BLaER1 treated with 17β-estradiol and CSF1 and Interleukin-3, amounts not matched to agents 10 nM and 100 nM (cell line): Measurements from ENCODE around the gene GUCD1.
"Not testable (repeated sequence)": the region's sequence is repeated elsewhere in the genome, so short reads cannot be mapped to it uniquely, and the experiment has no call there.

Source experiments
- H3K27ac ChIP-seq, 11 experiments: shearing (Covaris generic); formaldehyde crosslinking; 2 replicates each; pipeline ENCODE4 v1.8.1; 2022
- H3K27me3 ChIP-seq, 11 experiments: shearing (Covaris generic); formaldehyde crosslinking; 2 replicates each; pipeline ENCODE4 v1.8.1; 2022
- H3K36me3 ChIP-seq, 11 experiments: shearing (Covaris generic); formaldehyde crosslinking; 2 replicates each; pipeline ENCODE4 v1.8.1; 2022
- H3K4me1 ChIP-seq, 10 experiments: shearing (Covaris generic); formaldehyde crosslinking; 2 replicates each; pipeline ENCODE4 v1.8.1; 2022
- H3K4me2 ChIP-seq, 11 experiments: shearing (Covaris generic); formaldehyde crosslinking; 2 replicates each; pipeline ENCODE4 v1.8.1; 2022
- H3K4me3 ChIP-seq, 10 experiments: shearing (Covaris generic); formaldehyde crosslinking; 2 replicates each; pipeline ENCODE4 v1.8.1; 2022
- H3K9ac ChIP-seq, 11 experiments: shearing (Covaris generic); formaldehyde crosslinking; 2 replicates each; pipeline ENCODE4 v1.8.1; 2022
- H3K9me3 ChIP-seq, 11 experiments: shearing (Covaris generic); formaldehyde crosslinking; replicated peaks in 1 of 11; 2 replicates each; pipeline ENCODE4 v1.8.1; 2022
- H4K20me1 ChIP-seq, 11 experiments: shearing (Covaris generic); formaldehyde crosslinking; 2 replicates each; pipeline ENCODE4 v1.8.1; 2022
- Cebpa-rat ChIP-seq, 11 experiments: shearing (Covaris generic); IDR thresholded peaks; 2 replicates each; pipeline ENCODE4 v1.8.1; 2022

GUCD1 gene

GRCh38 chr22:24536089-24536488 is 18.8 kb downstream of the GUCD1 start:
- Histone ChIP-seq H3K9me3 (no peaks in the 10 kb centered on the region), H3K4me2 (no peak overlapping the region)
- no peak for TF ChIP-seq Cebpa-rat (IDR thresholded peaks at IDR 0.05)

GRCh38 chr22:24535348-24535747 is 19.6 kb downstream of the GUCD1 start:
- Histone ChIP-seq H3K4me1 (peaks cover 0 to 18% (median 8%) of the 10 kb centered on the region in 10 experiments; a peak in 11 of 20 replicates), H3K27me3 (no peaks in the 10 kb centered on the region), H3K9me3 (no peaks in the 10 kb centered on the region), H3K9ac (no peak overlapping the region), H3K36me3 (peaks cover 9 to 48% (median 21%) of the 10 kb centered on the region in 11 experiments), H3K4me3 (no peak overlapping the region), H3K4me2 (no peak overlapping the region), H4K20me1 (peaks cover 0 to 7% (median under 1%) of the 10 kb centered on the region in 11 experiments; a peak in 9 of 22 replicates), H3K27ac (no peak overlapping the region)
- TF ChIP-seq Cebpa-rat (IDR thresholded peaks at IDR 0.05), result no peak

More at GRCh38 chr22:24536089-24536488, 18.8 kb downstream of the GUCD1 start:
- Histone ChIP-seq H3K4me3 (no peak overlapping the region), H3K27ac (no peak overlapping the region), H3K9ac (no peak overlapping the region), H4K20me1 (peaks cover 0 to 14% (median 8%) of the 10 kb centered on the region in 11 experiments; a peak in 11 of 22 replicates), H3K4me1 (peaks cover 0 to 25% (median 11%) of the 10 kb centered on the region in 10 experiments; a peak in 15 of 20 replicates), H3K36me3 (peaks cover 16 to 56% (median 28%) of the 10 kb centered on the region in 11 experiments), H3K27me3 (no peaks in the 10 kb centered on the region)

GRCh38 chr22:24532075-24532474 is 22.9 kb downstream of the GUCD1 start:
- Histone ChIP-seq H3K4me1 (no peaks in the 10 kb centered on the region), H3K9ac (no peak overlapping the region)
- peak in 1 of 11 experiments; percentile 54; a peak in 2 of 22 replicates for TF ChIP-seq Cebpa-rat (IDR thresholded peaks at IDR 0.05)

GRCh38 chr22:24530968-24531367 is 24.0 kb downstream of the GUCD1 start:
- not testable (repeated sequence) for H3K9ac ChIP-seq, H3K4me3 ChIP-seq, H3K9me3 ChIP-seq, H3K27ac ChIP-seq, H3K27me3 ChIP-seq, H3K4me1 ChIP-seq, H4K20me1 ChIP-seq, H3K4me2 ChIP-seq
- peaks cover 0 to 24% (median 0%) of the 10 kb centered on the region in 11 experiments; a peak in 3 of 22 replicates for H3K36me3 ChIP-seq

More at GRCh38 chr22:24532075-24532474, 22.9 kb downstream of the GUCD1 start:
- H4K20me1 ChIP-seq, result no peaks in the 10 kb centered on the region
- H3K27me3 ChIP-seq, result no peaks in the 10 kb centered on the region
- H3K36me3 ChIP-seq, result peaks cover 0 to 33% (median 0%) of the 10 kb centered on the region in 11 experiments; a peak in 6 of 22 replicates
- no peak overlapping the region for H3K4me2 ChIP-seq
- no peaks in the 10 kb centered on the region for H3K9me3 ChIP-seq
- H3K27ac ChIP-seq, result no peak overlapping the region
- no peak overlapping the region for H3K4me3 ChIP-seq

- H3K27me3 ChIP-seq, result no peaks in the 10 kb centered on the region
- no peak overlapping the region for H3K9ac ChIP-seq
- H3K4me1 ChIP-seq, result peaks cover 0 to 9% (median 2%) of the 10 kb centered on the region in 10 experiments; a peak in 9 of 20 replicates
- no peak overlapping the region for H3K27ac ChIP-seq
- no peaks in the 10 kb centered on the region for H3K9me3 ChIP-seq
- H4K20me1 ChIP-seq, result no peaks in the 10 kb centered on the region
- TF ChIP-seq Cebpa-rat (IDR thresholded peaks at IDR 0.05), result no peak
- H3K4me2 ChIP-seq, result no peak overlapping the region
- H3K4me3 ChIP-seq, result no peak overlapping the region
- peaks cover 0 to 26% (median 0%) of the 10 kb centered on the region in 11 experiments; a peak in 3 of 22 replicates for H3K36me3 ChIP-seq
Observed at GRCh38 chr22:24529898-24530297, 25.0 kb downstream of the GUCD1 start.

GRCh38 chr22:24526191-24526590 is 28.7 kb downstream of the GUCD1 start:
- H3K4me2 ChIP-seq, result no peak overlapping the region
- peaks cover 0 to 25% (median 0%) of the 10 kb centered on the region in 11 experiments; a peak in 3 of 22 replicates for H3K36me3 ChIP-seq
- peaks cover 20 to 46% (median 30%) of the 10 kb centered on the region in 10 experiments for H3K4me1 ChIP-seq
- no peak for TF ChIP-seq Cebpa-rat (IDR thresholded peaks at IDR 0.05)
- H3K9ac ChIP-seq, result 0 out of 22 replicates have a peak overlapping the region, but pooled peaks of 2 of the 11 experiments have one; percentile 4 to 19
- no peaks in the 10 kb centered on the region for H3K9me3 ChIP-seq
- H3K27me3 ChIP-seq, result no peaks in the 10 kb centered on the region
- 0 out of 22 replicates have a peak overlapping the region, but pooled peaks of 1 of the 11 experiments have one; percentile 2 for H3K27ac ChIP-seq
- no peaks in the 10 kb centered on the region for H4K20me1 ChIP-seq
- no peak overlapping the region for H3K4me3 ChIP-seq

- no peak overlapping the region for H3K4me3 ChIP-seq
- peaks cover 0 to 25% (median 0%) of the 10 kb centered on the region in 11 experiments; a peak in 3 of 22 replicates for H3K36me3 ChIP-seq
- peak overlapping the region in 6 of 11 experiments; percentile 26 to 51 (median 38); a peak in 8 of 22 replicates for H3K4me2 ChIP-seq
- no peaks in the 10 kb centered on the region for H4K20me1 ChIP-seq
- no peak for TF ChIP-seq Cebpa-rat (IDR thresholded peaks at IDR 0.05)
- H3K27ac ChIP-seq, result peak overlapping the region in 3 of 11 experiments; percentile 2 to 36 (median 23); a peak in 2 of 22 replicates
- peaks cover 24 to 53% (median 37%) of the 10 kb centered on the region in 10 experiments for H3K4me1 ChIP-seq
- H3K9me3 ChIP-seq, result no peaks in the 10 kb centered on the region
- H3K9ac ChIP-seq, result 0 out of 22 replicates have a peak overlapping the region, but pooled peaks of 3 of the 11 experiments have one; percentile 4 to 19 (median 17)
- H3K27me3 ChIP-seq, result no peaks in the 10 kb centered on the region
Observed at GRCh38 chr22:24525416-24526037, 29.4 kb downstream of the GUCD1 start.

GRCh38 chr22:24523873-24524272 is 31.1 kb downstream of the GUCD1 start:
- no peaks in the 10 kb centered on the region for H4K20me1 ChIP-seq
- H3K4me3 ChIP-seq, result no peak overlapping the region
- H3K4me2 ChIP-seq, result peak overlapping the region in 9 of 11 experiments; percentile 17 to 96 (median 46); a peak in 12 of 22 replicates
- TF ChIP-seq Cebpa-rat (IDR thresholded peaks at IDR 0.05), result no peak
- H3K4me1 ChIP-seq, result peaks cover 41 to 69% (median 53%) of the 10 kb centered on the region in 10 experiments
- H3K36me3 ChIP-seq, result peaks cover 0 to 25% (median 0%) of the 10 kb centered on the region in 11 experiments; a peak in 3 of 22 replicates
- H3K27me3 ChIP-seq, result no peaks in the 10 kb centered on the region
- no peaks in the 10 kb centered on the region for H3K9me3 ChIP-seq
- H3K9ac ChIP-seq, result peak overlapping the region in 9 of 11 experiments; percentile 5 to 59 (median 45); a peak in 12 of 22 replicates
- H3K27ac ChIP-seq, result peak overlapping the region in 8 of 11 experiments; percentile 19 to 69 (median 42); a peak in 13 of 22 replicates

- Histone ChIP-seq H3K4me3 (no peak overlapping the region), H3K4me2 (peak overlapping the region; percentile 29 to 96 (median 48)), H3K27ac (peak overlapping the region in 6 of 11 experiments; percentile 26 to 99 (median 34); a peak in 7 of 22 replicates), H3K4me1 (peaks cover 61 to 90% (median 74%) of the 10 kb centered on the region in 10 experiments), H3K9ac (peak overlapping the region in 8 of 11 experiments; percentile 0 to 37 (median 19); a peak in 6 of 22 replicates), H3K36me3 (peaks cover 0 to 18% (median 0%) of the 10 kb centered on the region in 11 experiments; a peak in 2 of 22 replicates), H4K20me1 (no peaks in the 10 kb centered on the region), H3K9me3 (no peaks in the 10 kb centered on the region), H3K27me3 (no peaks in the 10 kb centered on the region)
- no peak for TF ChIP-seq Cebpa-rat (IDR thresholded peaks at IDR 0.05)
Observed at GRCh38 chr22:24521791-24522245, 33.1 kb downstream of the GUCD1 start.
